Osteocyte (in vitro differentiated cells): ENCODE data around the gene ANTXR1. TPM values are rescaled to one million over a fixed set of nuclear protein-coding genes. Genes with fewer than 3 reads are reported as not detected.

Experiments used
- DNase-seq: peaks from one replicate; pipeline ENCODE4 v3.0.0; 2021; ENCODE audit warnings: mixed read lengths; ENCODE audit not compliant: unreplicated experiment; ENCODE audit errors: extremely low spot score
- H3K27ac Mint-ChIP-seq: one replicate; pipeline ENCODE4 v1.8.0; 2021; ENCODE audit warnings: mild to moderate bottlenecking, mixed read lengths; ENCODE audit not compliant: unreplicated experiment
- H3K27me3 Mint-ChIP-seq: one replicate; pipeline ENCODE4 v1.8.0; 2021; ENCODE audit warnings: mixed read lengths; ENCODE audit not compliant: unreplicated experiment
- H3K36me3 Mint-ChIP-seq: one replicate; pipeline ENCODE4 v1.8.0; 2021; ENCODE audit warnings: mixed read lengths; ENCODE audit not compliant: unreplicated experiment
- H3K4me1 Mint-ChIP-seq: one replicate; pipeline ENCODE4 v1.8.0; 2021; ENCODE audit warnings: mixed read lengths; ENCODE audit not compliant: unreplicated experiment
- H3K4me3 Mint-ChIP-seq: one replicate; pipeline ENCODE4 v1.8.0; 2021; ENCODE audit warnings: mild to moderate bottlenecking, moderate library complexity, mixed read lengths; ENCODE audit not compliant: unreplicated experiment
- H3K9me3 Mint-ChIP-seq: one replicate; pipeline ENCODE4 v1.8.0; 2021; ENCODE audit warnings: mixed read lengths; ENCODE audit not compliant: unreplicated experiment
- CTCF ChIP-seq: fragments of 200-600 bp; sonication (generic); IDR thresholded peaks from 2 replicates; pipeline ENCODE4 v1.5.0; 2021; ENCODE audit warnings: antibody characterized with exemption, mild to moderate bottlenecking, moderate library complexity
- total RNA-seq: library from RNA; stranded (reverse); gene quantifications from 2 replicates; pipeline ENCODE4 v1.2.1, GENCODE V29; 2021

The ANTXR1 gene
- total RNA-seq, 1 donor from 2014 or later: 144 TPM

GRCh38 chr2:69222953-69223658, 210.1 kb downstream of the ANTXR1 start:
- H3K27ac Mint-ChIP-seq: no peak overlapping the region
- H3K4me1 Mint-ChIP-seq: peaks cover 36% of the 10 kb centered on the region
- peaks cover 14% of the 10 kb centered on the region for H3K36me3 Mint-ChIP-seq
- no peak overlapping the region for H3K4me3 Mint-ChIP-seq
- no peak for TF ChIP-seq CTCF
- H3K27me3 Mint-ChIP-seq: no peaks in the 10 kb centered on the region
- H3K9me3 Mint-ChIP-seq: no peaks in the 10 kb centered on the region
- no peak for DNase-seq

- Mint-ChIP-seq H3K27ac (peak overlapping the region; percentile 35), H3K27me3 (no peaks in the 10 kb centered on the region), H3K9me3 (no peaks in the 10 kb centered on the region), H3K4me1 (peaks cover 36% of the 10 kb centered on the region), H3K36me3 (peaks cover 13% of the 10 kb centered on the region), H3K4me3 (no peak overlapping the region)
- DNase-seq: no peak
- no peak for TF ChIP-seq CTCF
Measured at GRCh38 chr2:69223759-69224511, 211.0 kb downstream of the ANTXR1 start.

GRCh38 chr2:69224512-69224837, 211.5 kb downstream of the ANTXR1 start:
- no peak for DNase-seq
- Mint-ChIP-seq H3K4me3 (no peak overlapping the region), H3K27ac (peak overlapping the region; percentile 35), H3K4me1 (peaks cover 36% of the 10 kb centered on the region), H3K36me3 (peaks cover 13% of the 10 kb centered on the region), H3K27me3 (no peaks in the 10 kb centered on the region), H3K9me3 (no peaks in the 10 kb centered on the region)
- TF ChIP-seq CTCF: no peak

GRCh38 chr2:69225933-69226332, 213.0 kb downstream of the ANTXR1 start:
- TF ChIP-seq CTCF: no peak
- DNase-seq: no peak
- Mint-ChIP-seq H3K9me3 (no peaks in the 10 kb centered on the region), H3K27me3 (no peaks in the 10 kb centered on the region), H3K36me3 (peaks cover 16% of the 10 kb centered on the region), H3K4me1 (peaks cover 35% of the 10 kb centered on the region), H3K27ac (no peak overlapping the region), H3K4me3 (no peak overlapping the region)

GRCh38 chr2:69226903-69227302, 213.9 kb downstream of the ANTXR1 start:
- no peaks in the 10 kb centered on the region for H3K27me3 Mint-ChIP-seq
- DNase-seq: no peak
- H3K27ac Mint-ChIP-seq: no peak overlapping the region
- no peaks in the 10 kb centered on the region for H3K9me3 Mint-ChIP-seq
- H3K4me1 Mint-ChIP-seq: peaks cover 28% of the 10 kb centered on the region
- peaks cover 23% of the 10 kb centered on the region for H3K36me3 Mint-ChIP-seq
- no peak overlapping the region for H3K4me3 Mint-ChIP-seq
- TF ChIP-seq CTCF: no peak
